K562 treated with DMSO at 1 percent for 4 hours (cell line): Measurements from ENCODE around the gene VTI1A. TPM values are rescaled to one million over a fixed set of nuclear protein-coding genes. Genes with fewer than 3 reads are reported as not detected.

ENCODE experiments used
- total RNA-seq: library from RNA; unstranded; fragments of 300-600 nt; gene quantifications from 2 replicates; pipeline ENCODE4 v1.2.3, GENCODE V29; 2022; ENCODE audit not compliant: insufficient read depth

Gene VTI1A
- 7.1 and 8.1 TPM in 2 replicates for total RNA-seq

DNA sequence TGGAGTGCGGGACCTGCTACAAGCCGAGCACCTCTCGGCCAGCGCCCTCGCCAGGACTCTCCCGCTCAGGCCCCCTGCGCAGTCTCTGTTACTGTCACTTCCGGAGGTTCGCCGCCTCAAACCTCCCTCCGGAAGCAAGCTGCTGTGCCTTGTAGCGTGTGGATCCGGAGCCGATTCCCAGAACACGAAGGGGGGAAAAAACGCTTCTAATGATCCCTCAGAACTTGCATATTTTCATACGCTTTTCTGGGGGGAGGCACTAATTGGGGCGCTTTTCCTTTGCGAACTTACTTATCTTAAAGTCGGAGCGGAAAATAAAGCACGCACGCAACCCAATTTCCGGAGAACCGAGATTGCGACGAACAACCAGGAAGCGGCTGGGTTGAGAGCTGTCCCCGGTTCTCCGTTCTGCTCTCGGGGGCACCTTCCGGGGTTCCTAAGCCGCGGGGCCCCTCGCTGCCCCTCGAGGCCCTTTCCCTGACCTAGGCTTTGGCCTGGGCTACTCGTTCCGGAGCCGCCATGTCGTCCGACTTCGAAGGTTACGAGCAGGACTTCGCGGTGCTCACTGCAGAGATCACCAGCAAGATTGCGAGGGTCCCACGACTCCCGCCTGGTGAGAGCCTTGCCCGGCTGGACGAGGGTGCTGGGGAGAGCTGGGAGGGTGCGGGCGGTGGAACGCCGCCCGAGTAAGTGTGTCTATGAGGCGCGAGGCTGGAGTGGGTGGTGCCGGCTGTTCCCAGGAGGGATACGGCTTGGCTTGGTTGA, at the start of gene VTI1A, which contains the start of gene ZDHHC6:
TSS of gene VTI1A (plus strand) at position 361 of the 765 bp plus-strand sequence. CDS start at position 520, 159 bp downstream.
TSS of gene ZDHHC6 (minus strand) at position 60 of the 765 bp plus-strand sequence. CDS start 1,478 bp downstream, outside the sequence.

Other genes starting within 250 kb of the VTI1A start
- gene TECTB, start 163.8 kb upstream of the VTI1A start, total RNA-seq: not detected in 2 replicates
- gene ACSL5, start 73.1 kb upstream of the VTI1A start, total RNA-seq: 1.3 and 1.8 TPM in 2 replicates
- gene ZDHHC6, start 301 bp upstream of the VTI1A start, total RNA-seq: 6.6 and 10.4 TPM in 2 replicates